ENCODE results near the gene OR56A4.

OR56A4 gene, protein sequence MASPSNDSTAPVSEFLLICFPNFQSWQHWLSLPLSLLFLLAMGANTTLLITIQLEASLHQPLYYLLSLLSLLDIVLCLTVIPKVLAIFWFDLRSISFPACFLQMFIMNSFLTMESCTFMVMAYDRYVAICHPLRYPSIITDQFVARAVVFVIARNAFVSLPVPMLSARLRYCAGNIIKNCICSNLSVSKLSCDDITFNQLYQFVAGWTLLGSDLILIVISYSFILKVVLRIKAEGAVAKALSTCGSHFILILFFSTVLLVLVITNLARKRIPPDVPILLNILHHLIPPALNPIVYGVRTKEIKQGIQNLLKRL

DNA sequence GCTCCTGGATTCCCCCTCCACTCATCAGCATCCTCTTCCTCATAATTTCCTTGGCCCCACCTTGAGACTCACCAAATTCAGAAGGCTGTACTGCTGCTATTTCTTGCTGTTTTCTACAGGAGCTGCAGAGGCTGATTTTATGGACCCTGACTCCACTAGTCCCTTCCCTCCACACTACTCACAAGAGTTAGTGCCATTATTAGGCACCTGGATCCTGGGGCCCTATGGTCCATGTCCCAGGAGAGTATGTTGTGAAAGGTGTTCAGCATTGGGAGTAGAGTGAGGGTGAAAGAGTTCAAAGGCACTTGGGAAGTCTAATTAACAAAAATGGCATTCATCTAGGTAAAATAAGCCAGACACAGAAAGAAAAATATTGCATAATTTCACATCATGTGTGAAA is at the start of gene OR56A4:
TSS of gene OR56A4 (minus strand) at position 101 of the 400 bp plus-strand sequence. CDS start 3,954 bp downstream, outside the sequence.
- no peak for DNase-seq

DNA sequence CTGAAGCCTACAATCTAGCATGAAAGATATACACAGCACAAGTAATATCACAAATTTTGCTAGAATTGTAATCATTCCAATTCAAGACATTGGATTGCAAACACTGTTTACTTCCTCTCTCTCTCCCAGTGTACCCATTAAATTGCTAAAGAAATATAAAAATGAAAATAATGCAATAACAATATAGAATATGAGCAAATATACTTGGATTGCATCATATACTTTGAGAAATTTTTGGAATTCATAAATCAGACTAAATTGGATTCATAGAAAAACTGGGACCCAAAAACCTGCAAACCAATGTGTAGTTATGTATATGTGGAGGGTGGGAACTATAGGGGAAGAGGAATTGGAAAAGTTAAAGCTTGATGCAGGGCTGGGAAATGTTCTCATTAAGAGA is 48.8 kb upstream of the OR56A4 start:
- no peak for DNase-seq

- no peak for DNase-seq
These were observed 45.6 kb upstream of the OR56A4 start for GRCh38 chr11:6052374-6052773.

GRCh38 chr11:6040874-6041273 is 34.1 kb upstream of the OR56A4 start:
- DNase-seq: no peak

GRCh38 chr11:6030708-6031405 is 24.1 kb upstream of the OR56A4 start, which contains the start of gene OR56A1:
OR56A1 (minus strand) TSS chr11:6030758; CDS start chr11:6027692, 3,066 bp downstream.
- no peak for DNase-seq

- DNase-seq: no peak
These were observed 20.8 kb upstream of the OR56A4 start for GRCh38 chr11:6027501-6027900.

- no peak for DNase-seq
These were observed 18.3 kb upstream of the OR56A4 start for GRCh38 chr11:6025056-6025455.

DNA sequence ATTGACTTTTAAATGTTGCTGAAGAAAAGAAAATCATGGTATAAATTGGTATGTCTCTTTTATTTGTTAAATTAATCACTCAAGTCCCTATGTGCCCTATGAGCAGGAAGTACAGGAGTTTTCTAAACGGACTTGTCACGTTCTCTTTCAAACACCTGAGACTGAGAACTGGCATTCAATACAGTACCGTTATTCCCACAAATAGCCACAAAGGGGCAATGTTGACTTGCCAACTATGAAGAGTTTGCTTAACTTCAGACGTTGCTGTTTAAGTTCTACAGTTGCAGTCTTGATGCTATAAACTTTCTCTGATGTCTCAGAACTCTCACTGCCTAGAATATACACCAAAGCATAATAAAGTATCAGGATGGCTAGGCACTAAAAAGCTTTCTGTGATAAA is 16.2 kb upstream of the OR56A4 start:
- DNase-seq: no peak

DNA sequence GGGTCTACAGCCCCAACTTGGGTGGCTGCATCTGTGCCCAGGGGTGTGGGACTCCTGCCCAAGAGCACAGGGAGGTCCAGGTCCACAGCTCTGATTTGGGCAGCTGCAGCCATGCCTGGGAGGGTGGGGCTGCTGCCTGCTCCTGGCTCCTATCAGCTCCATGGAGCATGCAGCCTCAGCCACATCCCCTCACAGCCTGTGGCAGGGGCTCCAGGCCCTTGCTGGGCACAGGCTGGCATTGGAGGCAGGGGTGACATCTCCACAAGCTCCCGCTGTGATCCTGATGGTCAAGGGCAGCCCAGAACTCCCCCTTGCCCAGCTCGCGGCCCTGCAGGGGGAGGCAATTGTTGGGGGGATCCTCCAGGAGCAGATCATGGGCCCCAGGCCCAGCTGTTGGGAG is 6.3 kb upstream of the OR56A4 start:
- DNase-seq: no peak

DNA sequence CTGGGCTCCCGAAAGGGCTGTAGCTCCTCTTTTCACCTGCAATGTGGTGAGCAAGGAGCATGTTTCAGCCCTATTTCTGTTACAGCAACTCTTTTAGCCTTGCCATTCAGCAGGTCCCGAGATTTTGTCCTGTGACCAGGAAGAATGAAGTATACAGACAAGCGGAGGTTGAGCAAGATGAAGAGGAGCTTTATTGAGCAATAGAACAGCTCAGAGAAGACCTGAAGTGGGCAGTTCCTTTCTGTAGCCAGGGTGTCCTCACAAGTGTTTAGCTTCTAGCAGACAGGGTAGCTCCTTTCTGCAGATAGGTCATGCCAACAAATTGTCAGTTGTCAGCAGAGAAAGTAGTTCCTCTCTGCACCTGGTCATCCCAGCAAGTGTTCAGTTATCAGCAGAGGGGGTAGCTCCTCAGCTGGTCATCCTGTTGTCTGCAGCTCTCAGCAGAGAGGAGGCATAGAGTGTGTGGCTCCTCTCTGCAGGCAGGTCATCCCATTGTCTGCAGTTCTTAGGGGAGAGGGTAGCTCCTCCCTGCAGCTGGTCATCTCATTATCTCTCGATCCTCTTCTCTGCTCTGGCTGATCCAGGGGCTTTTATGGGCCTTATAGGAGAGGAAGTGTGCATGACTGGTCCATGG is 5.4 kb upstream of the OR56A4 start:
- no peak for DNase-seq

- DNase-seq: no peak
These were observed 351 bp downstream of the OR56A4 start for GRCh38 chr11:6006395-6006794.

DNA sequence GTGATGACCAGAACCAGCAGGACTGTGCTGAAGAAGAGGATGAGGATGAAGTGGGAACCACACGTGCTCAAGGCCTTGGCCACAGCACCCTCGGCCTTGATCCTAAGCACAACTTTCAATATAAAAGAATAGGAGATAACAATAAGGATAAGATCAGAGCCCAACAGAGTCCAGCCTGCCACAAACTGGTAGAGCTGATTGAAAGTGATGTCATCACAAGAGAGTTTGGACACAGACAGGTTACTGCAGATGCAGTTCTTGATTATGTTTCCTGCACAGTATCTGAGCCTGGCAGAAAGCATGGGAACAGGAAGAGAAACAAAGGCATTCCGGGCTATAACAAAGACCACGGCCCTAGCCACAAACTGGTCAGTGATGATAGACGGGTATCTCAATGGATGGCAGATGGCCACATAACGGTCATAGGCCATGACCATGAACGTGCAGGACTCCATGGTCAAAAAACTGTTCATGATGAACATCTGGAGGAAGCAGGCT is 4.5 kb downstream of the OR56A4 start:
- no peak for DNase-seq

DNA sequence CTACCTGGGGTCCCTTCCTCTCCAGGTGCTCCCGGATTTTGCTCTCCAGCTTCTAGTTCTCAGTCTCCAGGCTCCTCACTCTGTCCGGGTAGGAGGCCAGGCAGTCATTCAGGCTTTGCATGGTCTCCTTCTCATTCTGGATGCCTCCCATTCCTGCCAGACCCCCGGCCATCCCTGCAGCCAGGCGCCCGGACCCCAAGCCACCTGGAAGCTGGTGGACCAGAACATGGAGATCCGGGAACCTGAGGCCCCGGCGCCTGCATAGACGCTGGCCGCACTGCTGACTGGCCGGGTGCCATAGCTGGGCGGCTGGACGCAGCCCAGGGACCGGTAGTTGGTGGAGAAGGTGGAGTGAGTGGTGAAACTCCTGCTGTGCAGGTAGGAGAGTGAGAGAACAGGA is 12.0 kb downstream of the OR56A4 start:
- DNase-seq: no peak

- DNase-seq: no peak
These were observed 14.0 kb downstream of the OR56A4 start for GRCh38 chr11:5992604-5993251.

GRCh38 chr11:5992150-5992549 is 14.6 kb downstream of the OR56A4 start:
- DNase-seq: no peak

DNA sequence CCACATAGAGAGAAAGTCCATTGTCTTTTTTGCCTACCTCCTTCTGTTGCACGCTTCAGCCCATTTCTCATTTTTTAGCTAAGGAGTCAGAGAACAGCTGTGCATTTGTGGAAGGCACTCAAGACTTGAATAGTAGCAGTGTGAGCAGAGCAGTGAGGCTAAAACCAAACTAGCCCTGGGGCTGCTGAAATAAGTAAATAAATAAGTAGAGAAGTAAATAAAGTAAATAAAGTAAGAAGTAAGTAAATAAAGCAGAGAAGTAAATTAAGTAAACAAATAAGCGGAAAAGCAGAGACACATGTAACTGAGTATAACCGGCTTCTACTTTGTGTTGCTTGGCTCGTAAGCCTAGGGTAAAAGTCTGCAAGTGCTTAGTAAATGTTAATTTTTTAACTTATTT is 17.5 kb downstream of the OR56A4 start:
- no peak for DNase-seq

DNA sequence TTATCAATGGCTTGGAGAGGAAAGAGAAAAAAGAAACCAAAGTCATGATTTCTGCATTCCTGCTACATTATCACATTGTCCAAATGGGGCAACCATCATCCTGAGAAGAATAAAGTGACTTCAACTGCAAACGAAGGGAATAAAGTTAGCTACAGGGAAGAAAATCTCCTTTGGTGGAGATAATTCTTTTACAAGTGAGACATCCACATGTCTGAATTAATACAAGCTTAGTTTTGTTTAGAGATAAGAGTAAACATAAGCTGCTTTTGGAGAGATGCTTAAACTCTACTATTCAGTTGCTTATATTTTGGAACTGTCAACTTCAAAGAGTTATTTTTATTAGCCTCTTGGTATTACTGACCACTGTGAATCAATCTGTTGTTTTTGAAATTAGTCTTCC is 19.9 kb downstream of the OR56A4 start, which contains the start of gene OR52L1:
TSS of gene OR52L1 (minus strand) at position 101 of the 400 bp plus-strand sequence. CDS start at position 46, 55 bp downstream.
- no peak for DNase-seq

DNA sequence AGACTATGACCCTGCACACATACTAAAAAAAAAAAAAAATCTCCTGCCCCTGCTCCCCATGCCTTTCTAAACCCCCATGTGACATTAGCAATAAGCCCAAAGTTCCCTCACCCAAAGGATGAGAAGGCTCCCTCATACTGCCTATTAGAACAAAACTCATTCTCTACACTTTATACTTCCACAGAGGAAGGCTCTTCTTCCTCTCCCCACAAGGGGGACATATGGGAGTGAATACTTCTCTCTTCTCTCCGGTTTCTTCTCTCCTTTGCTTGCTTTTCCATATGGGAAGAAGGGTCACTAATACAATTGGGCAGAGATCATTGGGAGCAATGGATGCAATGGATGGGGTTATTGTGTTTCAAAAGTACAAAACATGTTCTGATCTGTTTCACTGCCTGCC is 23.3 kb downstream of the OR56A4 start:
- no peak for DNase-seq

DNA sequence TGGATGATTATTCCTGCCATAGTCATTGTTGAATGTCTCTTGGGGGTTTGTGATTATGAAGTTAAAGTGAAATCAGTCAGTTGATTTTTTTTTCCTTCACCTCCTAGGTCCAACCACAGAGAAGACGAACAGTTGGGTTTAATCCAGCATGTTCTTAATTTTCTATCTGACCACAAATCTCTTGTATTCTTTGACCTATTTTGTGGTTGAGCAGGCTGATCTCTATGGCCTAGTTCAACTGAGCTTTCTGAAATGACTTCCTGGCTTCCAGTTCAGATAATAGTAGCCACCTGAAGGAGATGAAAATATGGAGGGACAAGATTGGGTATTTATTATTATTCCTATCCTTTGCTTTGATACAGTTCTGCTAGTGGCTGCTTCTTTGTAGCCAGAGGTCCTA is 33.2 kb downstream of the OR56A4 start:
- no peak for DNase-seq

DNA sequence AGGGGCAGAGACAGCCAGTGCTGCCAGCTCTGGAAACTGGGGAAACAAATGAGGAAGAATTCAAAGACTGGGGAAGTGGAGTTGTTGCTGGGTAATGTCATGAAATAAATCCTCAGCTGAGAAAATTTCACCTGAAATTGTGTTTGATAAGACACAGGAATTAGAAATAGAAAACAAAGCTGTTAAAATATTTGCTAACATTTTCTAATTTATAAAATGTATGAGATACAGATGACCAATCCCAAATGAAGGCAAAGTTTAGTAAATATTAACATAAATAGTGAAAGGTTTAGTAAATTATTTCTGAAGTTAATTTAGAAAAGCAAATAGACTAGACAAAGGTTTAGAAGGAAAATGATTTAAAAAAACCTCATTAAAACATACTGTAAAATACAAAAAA is 38.4 kb downstream of the OR56A4 start, which contains the start of gene OR56A5:
TSS of gene OR56A5 (minus strand) at position 101 of the 400 bp plus-strand sequence. CDS start at position 101, 0 bp downstream.
- no peak for DNase-seq

GRCh38 chr11:5967708-5968107 is 39.0 kb downstream of the OR56A4 start:
- DNase-seq: no peak

DNA sequence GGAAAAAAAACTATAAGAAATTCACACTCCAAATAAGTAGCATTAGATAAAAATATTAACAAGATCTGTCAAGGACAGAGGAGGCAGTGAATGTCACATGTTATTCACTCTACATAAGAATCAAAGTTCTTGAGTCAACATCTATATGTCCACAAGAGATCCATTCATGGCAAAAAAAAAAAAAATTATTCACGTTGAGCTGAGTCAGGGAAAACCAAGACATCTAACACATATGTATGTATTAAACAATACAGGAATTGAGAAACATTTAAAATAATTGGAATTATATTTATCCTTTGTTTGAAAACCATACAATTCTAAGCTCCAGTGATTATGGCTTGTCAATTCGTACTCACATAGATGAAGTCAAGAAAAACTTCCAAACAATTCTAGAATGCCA is 39.8 kb downstream of the OR56A4 start:
- no peak for DNase-seq
